GM12878 (cell line): ENCODE results near the gene BMP8B. TPM values are rescaled to one million over a fixed set of nuclear protein-coding genes. Genes with fewer than 3 reads are reported as not detected.

Experiments
- ATAC-seq: fragments of 200-7000 bp; cut with Tn5 transposase; 3 replicates; pipeline ENCODE4 v1.9.1; 2020; ENCODE audit warnings: mild to moderate bottlenecking, moderate library complexity
- BruUV-seq: library from RNA; stranded (reverse); fragments of 400-500 nt; replicated peaks from 2 replicates; lab custom pipeline; 2021; lab: Mats Ljungman, UMichigan
- CTCF ChIA-PET: fragments of 300-600 bp; sonication (Branson Sonifier 250); formaldehyde crosslinking; extraction: SDS; loops from one replicate; lab custom pipeline; 2021; ENCODE audit warnings: inconsistent platforms; lab: Yijun Ruan, JAX
- POLR2A ChIA-PET: fragments of 350-600 bp; formaldehyde crosslinking; extraction: SDS; loops from one replicate; lab custom pipeline; 2021; ENCODE audit warnings: inconsistent platforms; lab: Charles Lee
- RAD21 ChIA-PET: fragments of 300-600 bp; sonication (Branson Sonifier 250); formaldehyde crosslinking; loops from one replicate; lab custom pipeline; 2023; ENCODE audit warnings: antibody characterized with exemption; ENCODE audit not compliant: unreplicated experiment; lab: Charles Lee
- SMC1A ChIA-PET: fragments of 300-600 bp; sonication (Branson Sonifier 250); formaldehyde crosslinking; loops from one replicate; lab custom pipeline; 2023; ENCODE audit not compliant: unreplicated experiment, uncharacterized antibody; lab: Charles Lee
- DNase-seq: peaks from one replicate; pipeline ENCODE4 v3.0.0-alpha.2; 2011; ENCODE audit warnings: low read depth, low spot score
- FAIRE-seq: peaks from 3 replicates; lab custom pipeline; 2011; peaks lifted over from hg19 to GRCh38; lab: Jason Lieb, UNC
- H2AFZ ChIP-seq: 2 replicates; pipeline ENCODE4 v1.6.0; 2011; ENCODE audit warnings: low read depth, low read length, control low read depth; ENCODE audit not compliant: control insufficient read depth
- H3K27ac ChIP-seq: 2 replicates; pipeline ENCODE4 v1.5.1; 2011; ENCODE audit warnings: control low read depth; ENCODE audit not compliant: control insufficient read depth, insufficient read depth
- H3K27me3 ChIP-seq, 2 experiments: replicated peaks in 1 of 2; 2 replicates each; pipeline versions ENCODE4 v1.6.0 to v1.6.1; 2011; ENCODE audit warnings: low read length in 1 of 2; ENCODE audit not compliant: control insufficient read depth in 2 of 2, insufficient read depth in 2 of 2
- H3K36me3 ChIP-seq, 2 experiments: 2 replicates each; pipeline ENCODE4 v1.5.1; 2011; ENCODE audit warnings: low read length in 1 of 2; ENCODE audit not compliant: control insufficient read depth in 2 of 2, insufficient read depth in 2 of 2
- H3K4me1 ChIP-seq: 2 replicates; pipeline ENCODE4 v1.6.1; 2011; ENCODE audit warnings: mild to moderate bottlenecking, low read length, moderate library complexity, mixed read lengths; ENCODE audit not compliant: control insufficient read depth, insufficient read depth
- H3K4me2 ChIP-seq: 2 replicates; pipeline ENCODE4 v1.6.0; 2011; ENCODE audit warnings: control low read depth; ENCODE audit not compliant: control insufficient read depth, insufficient read depth
- H3K4me3 ChIP-seq: fragments of 200-600 bp; sonication (generic); 2 replicates; pipeline ENCODE4 v1.5.1; 2016
- H3K79me2 ChIP-seq: 2 replicates; pipeline ENCODE4 v1.6.0; 2011; ENCODE audit warnings: low read length; ENCODE audit not compliant: control insufficient read depth, insufficient read depth
- H3K9ac ChIP-seq: 2 replicates; pipeline ENCODE4 v1.8.0; 2011; ENCODE audit warnings: low read length, control low read depth, mixed read lengths; ENCODE audit not compliant: control insufficient read depth, insufficient read depth
- H3K9me3 ChIP-seq: replicated peaks from 3 replicates; pipeline ENCODE4 v1.5.1; 2011; ENCODE audit warnings: mild to moderate bottlenecking, low read length; ENCODE audit not compliant: control insufficient read depth, insufficient read depth
- H4K20me1 ChIP-seq: 2 replicates; pipeline ENCODE4 v1.6.0; 2011; ENCODE audit not compliant: control insufficient read depth, insufficient read depth
- CBX3 ChIP-seq: fragments of 200-600 bp; sonication (generic); IDR thresholded peaks from 2 replicates; pipeline ENCODE4 v1.6.1; 2016; ENCODE audit warnings: low read depth, borderline replicate concordance
- HCFC1 ChIP-seq: fragments of 150-350 bp; IDR thresholded peaks from 2 replicates; pipeline ENCODE4 v1.6.1; 2014; ENCODE audit warnings: low read length
- IKZF2 ChIP-seq, 2 experiments: fragments of 450-650 bp; IDR thresholded peaks; 2 replicates each; pipeline ENCODE4 v1.6.1; 2017; ENCODE audit warnings: mild to moderate bottlenecking in 2 of 2, moderate library complexity in 2 of 2
- IRF4 ChIP-seq: IDR thresholded peaks from 2 replicates; pipeline ENCODE4 v1.6.1; 2011; ENCODE audit warnings: low read depth, low read length
- KDM1A ChIP-seq: fragments of 200-600 bp; sonication (generic); IDR thresholded peaks from 2 replicates; pipeline ENCODE4 v1.6.1; 2016; ENCODE audit warnings: borderline replicate concordance
- MXI1 ChIP-seq: fragments of 150-350 bp; IDR thresholded peaks from 2 replicates; pipeline ENCODE4 v1.6.1; 2011; ENCODE audit warnings: low read depth, mild to moderate bottlenecking, inconsistent platforms, low read length, improper control_type of control experiment
- NFYB ChIP-seq: IDR thresholded peaks from 2 replicates; pipeline ENCODE4 v1.6.1; 2011; ENCODE audit warnings: low read depth, mild to moderate bottlenecking, low read length, improper control_type of control experiment, moderate library complexity; ENCODE audit not compliant: insufficient read depth
- NR2C1 ChIP-seq: fragments of 450-650 bp; IDR thresholded peaks from 2 replicates; pipeline ENCODE4 v1.6.1; 2017; ENCODE audit warnings: antibody characterized with exemption, mild to moderate bottlenecking, moderate library complexity
- TBL1XR1 ChIP-seq: IDR thresholded peaks from 2 replicates; pipeline ENCODE4 v1.6.1; 2012; ENCODE audit warnings: low read depth, low read length, improper control_type of control experiment
- ZBTB40 ChIP-seq: fragments of 450-650 bp; IDR thresholded peaks from 2 replicates; pipeline ENCODE4 v1.6.1; 2016; ENCODE audit warnings: mild to moderate bottlenecking, moderate library complexity, borderline replicate concordance
- WGBS: methylation state at CpG from one replicate; pipeline ENCODE4 v1.1.6; 2016; ENCODE audit warnings: low lambda C conversion rate; ENCODE audit not compliant: insufficient replicate concordance, insufficient coverage; ENCODE audit errors: missing lambda C conversion rate; 5-methylcytosine and 5-hydroxymethylcytosine counted together
- in situ Hi-C: fragments of 300-500 bp; cut with MboI; formaldehyde crosslinking; loops from 9 replicates; pipeline ENCODE4 v1.14.3; 2018; ENCODE audit warnings: mixed read lengths
- intact Hi-C: fragments of 100-400 bp; cut with micrococcal nuclease; formaldehyde crosslinking; loops from one replicate; pipeline ENCODE4 v1.14.2; 2022; ENCODE audit not compliant: unreplicated experiment
- polyA plus RNA-seq, 11 experiments: library from polyadenylated mRNA; depleted of rRNA in 4 of 11; unstranded in 6 of 11; stranded (reverse) in 5 of 11; fragments of >200 nt; fragmentation: Nextera tagmentation in 4 of 11; fragmentation: Illumina TruSeq in 1 of 11; extraction: Ambion mirVana in 4 of 11; extraction: Trizol in 1 of 11; gene quantifications; 1 replicate in 1 of 11; 2 replicates in 10 of 11; pipeline versions ENCODE4 v1.2.1 to v1.2.3, GENCODE V29; 2011 to 2016; ENCODE audit warnings: inconsistent platforms in 2 of 11, missing spikeins in 2 of 11, low read depth in 1 of 11
- total RNA-seq, 4 experiments: library from RNA; depleted of rRNA in 3 of 4; stranded (reverse); fragments of >200 nt in 3 of 4; fragmentation: Illumina TruSeq in 1 of 4; extraction: Trizol in 1 of 4; gene quantifications; 2 replicates each; pipeline versions ENCODE4 v1.2.1 to v1.2.3, GENCODE V29; 2013 to 2021

Gene BMP8B
- total and polyA plus RNA-seq, 10 of the 15 experiments (the other 5 are each of a cell fraction or from before 2014, with no cell fraction given), result 0.09 to 1.2 (median 0.52) TPM

DNA sequence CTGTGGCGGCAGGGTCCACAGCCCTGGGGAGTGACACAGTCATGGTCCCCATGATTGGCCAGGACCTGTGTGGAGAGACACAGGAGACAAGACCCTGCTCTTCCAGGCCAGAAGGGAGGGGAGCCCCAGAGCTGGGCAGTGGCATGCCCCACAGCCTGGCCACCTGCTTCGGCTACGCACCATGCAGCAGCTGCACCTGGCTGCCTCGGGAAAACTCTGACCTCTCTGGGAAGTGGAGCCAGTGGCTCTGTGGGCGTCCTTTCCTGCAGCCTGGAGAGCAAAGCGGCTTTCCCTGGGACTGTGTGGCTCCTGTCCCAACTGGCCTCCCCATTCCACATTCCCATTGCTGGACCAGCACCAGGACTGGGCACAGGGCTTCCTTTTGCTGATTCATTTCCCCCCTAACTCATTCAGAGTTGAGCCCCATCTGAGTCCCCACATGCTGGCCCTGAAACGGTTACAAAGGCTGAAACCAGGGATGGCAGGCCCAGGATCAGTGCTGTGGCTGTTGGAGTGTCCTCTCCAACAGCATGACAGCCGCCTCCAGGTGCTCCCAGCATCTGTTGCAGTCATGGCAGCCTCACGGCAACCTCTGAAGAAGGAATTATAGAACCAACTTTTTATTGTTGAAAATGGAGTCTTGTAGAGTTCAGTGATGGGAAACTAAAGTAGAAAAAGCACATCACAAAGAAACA lies 32.6 kb downstream of the BMP8B start:
- intact Hi-C loops, result no loop called here
- RAD21 ChIA-PET, result no interaction called here
- FAIRE-seq, result no peak
- no peak for TF ChIP-seq TBL1XR1
- no peak for TF ChIP-seq MXI1
- no peak for TF ChIP-seq HCFC1
- TF ChIP-seq, all 136 proteins: peak for 0
- Histone ChIP-seq H3K27ac (no peak overlapping the region), H3K4me1 (no peaks in the 10 kb centered on the region), H2AFZ (no peak overlapping the region), H3K27me3 (no peaks in the 10 kb centered on the region), H4K20me1 (no peaks in the 10 kb centered on the region), H3K36me3 (peaks cover 20 to 33% of the 10 kb centered on the region in 2 experiments; a peak in 3 of 4 replicates), H3K9me3 (no peaks in the 10 kb centered on the region), H3K9ac (no peak overlapping the region), H3K79me2 (no peaks in the 10 kb centered on the region), H3K4me3 (no peak overlapping the region), H3K4me2 (no peak overlapping the region)
- ChIA-PET POLR2A (no interaction called here), CTCF (interaction anchor here (1.2 kb wide), 1 partner anchor 44 kb away, joined by 3 read pairs; no protein-coding TSS in a partner anchor), SMC1A (no interaction called here)
- in situ Hi-C loops, result no loop called here
- ATAC-seq (no peak), DNase-seq (no peak)
- WGBS, result 92% methylated on average over 9 of the region's 9 CpGs
- BruUV-seq, result no TSS peak

DNA sequence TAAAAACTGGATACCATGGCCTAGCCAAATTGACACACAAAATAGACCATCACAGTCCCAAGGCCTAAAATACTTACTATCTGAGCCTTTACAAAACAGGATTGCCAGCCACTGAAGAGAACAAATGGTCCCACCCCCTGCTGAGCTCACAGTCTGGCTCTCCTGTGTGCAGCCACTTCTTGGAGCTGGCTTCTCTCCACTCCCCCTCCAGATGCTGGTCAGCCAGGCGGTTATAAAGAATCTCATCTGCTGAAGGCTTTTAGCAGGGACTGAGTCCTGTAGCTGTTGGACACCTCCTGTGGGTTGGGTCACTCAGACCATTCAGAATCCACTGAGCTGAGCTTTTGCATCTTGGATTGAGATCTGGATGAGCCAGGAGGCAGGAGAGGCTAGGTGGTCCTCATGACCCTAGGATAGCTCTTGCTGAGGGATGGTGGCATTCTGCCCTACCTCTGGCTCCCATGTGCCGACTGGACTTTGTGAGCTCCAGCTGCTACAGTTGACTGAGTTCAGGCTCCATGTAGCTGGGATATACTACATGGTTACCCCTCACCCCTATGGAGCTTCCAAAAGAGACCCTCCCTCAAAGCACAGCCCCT lies 33.7 kb downstream of the BMP8B start:
- Histone ChIP-seq H4K20me1 (no peaks in the 10 kb centered on the region), H3K4me2 (no peak overlapping the region), H3K27me3 (no peaks in the 10 kb centered on the region), H3K27ac (no peak overlapping the region), H3K4me3 (no peak overlapping the region), H3K36me3 (peaks cover 20 to 39% of the 10 kb centered on the region in 2 experiments; a peak in 3 of 4 replicates), H3K4me1 (no peaks in the 10 kb centered on the region), H3K9me3 (no peaks in the 10 kb centered on the region), H3K79me2 (no peaks in the 10 kb centered on the region), H3K9ac (no peak overlapping the region), H2AFZ (no peak overlapping the region)
- 74% methylated on average over 2 of the region's 2 CpGs for WGBS
- ChIA-PET CTCF (interaction anchor here (1.2 kb wide), 1 partner anchor 141 kb away, joined by 3 read pairs; no protein-coding TSS in a partner anchor), POLR2A (no interaction called here), SMC1A (no interaction called here), RAD21 (no interaction called here)
- BruUV-seq, result no TSS peak
- ATAC-seq, result no peak
- no peak for DNase-seq
- in situ Hi-C loops (no loop called here), intact Hi-C loops (no loop called here)
- FAIRE-seq, result no peak
- TF ChIP-seq IRF4 (no peak), NR2C1 (no peak), CBX3 (no peak), NFYB (no peak), ZBTB40 (no peak), IKZF2 (IDR thresholded peaks at IDR 0.05) (no peak), KDM1A (no peak)
